NT2/D1 (cell line): ENCODE data around the gene NGB.

Experiments
- DNase-seq: peaks from one replicate; pipeline ENCODE4 v3.0.0-alpha.2; 2011; ENCODE audit warnings: low read depth, low spot score
- H3K27me3 ChIP-seq: 2 replicates; pipeline ENCODE4 v1.6.0; 2011; ENCODE audit warnings: mild to moderate bottlenecking; ENCODE audit not compliant: insufficient read length, insufficient read depth
- H3K36me3 ChIP-seq: 2 replicates; pipeline ENCODE4 v1.6.1; 2011; ENCODE audit warnings: mild to moderate bottlenecking, low read length, mixed read lengths; ENCODE audit not compliant: insufficient read depth, insufficient read length
- H3K4me1 ChIP-seq: 2 replicates; pipeline ENCODE4 v1.5.1; 2011; ENCODE audit not compliant: insufficient read depth, insufficient read length
- H3K4me3 ChIP-seq: 2 replicates; pipeline ENCODE4 v1.5.1; 2011; ENCODE audit warnings: low read depth; ENCODE audit not compliant: insufficient read length
- H3K9ac ChIP-seq: 2 replicates; pipeline ENCODE4 v1.6.0; 2011; ENCODE audit warnings: low read depth; ENCODE audit not compliant: insufficient read length
- H3K9me3 ChIP-seq: 2 replicates; pipeline ENCODE4 v1.5.1; 2011; ENCODE audit warnings: mild to moderate bottlenecking, low read length; ENCODE audit not compliant: insufficient read depth
- SUZ12 ChIP-seq: IDR thresholded peaks from 2 replicates; pipeline ENCODE4 v1.6.1; 2011; ENCODE audit not compliant: insufficient read length, insufficient read depth; ENCODE audit errors: extremely low read depth
- YY1 ChIP-seq: IDR thresholded peaks from 2 replicates; pipeline ENCODE4 v1.6.1; 2011; ENCODE audit not compliant: insufficient read length, insufficient read depth
- ZNF274 ChIP-seq: IDR thresholded peaks from 2 replicates; pipeline ENCODE4 v1.6.1; 2011; ENCODE audit warnings: mild to moderate bottlenecking, low read depth, low read length

The NGB gene

GRCh38 chr14:77270361-77271112 lies 469 bp downstream of the NGB start:
- peaks cover 13% of the 10 kb centered on the region for H3K9me3 ChIP-seq
- H3K27me3 ChIP-seq, result peaks cover 62% of the 10 kb centered on the region
- peak overlapping the region; percentile 67 for H3K9ac ChIP-seq
- peaks cover 3% of the 10 kb centered on the region for H3K4me1 ChIP-seq
- H3K4me3 ChIP-seq, result peak overlapping the region; percentile 49
- TF ChIP-seq SUZ12 (peak; percentile 84), YY1 (no peak), ZNF274 (no peak)
- no peak for DNase-seq
- no peaks in the 10 kb centered on the region for H3K36me3 ChIP-seq

DNA sequence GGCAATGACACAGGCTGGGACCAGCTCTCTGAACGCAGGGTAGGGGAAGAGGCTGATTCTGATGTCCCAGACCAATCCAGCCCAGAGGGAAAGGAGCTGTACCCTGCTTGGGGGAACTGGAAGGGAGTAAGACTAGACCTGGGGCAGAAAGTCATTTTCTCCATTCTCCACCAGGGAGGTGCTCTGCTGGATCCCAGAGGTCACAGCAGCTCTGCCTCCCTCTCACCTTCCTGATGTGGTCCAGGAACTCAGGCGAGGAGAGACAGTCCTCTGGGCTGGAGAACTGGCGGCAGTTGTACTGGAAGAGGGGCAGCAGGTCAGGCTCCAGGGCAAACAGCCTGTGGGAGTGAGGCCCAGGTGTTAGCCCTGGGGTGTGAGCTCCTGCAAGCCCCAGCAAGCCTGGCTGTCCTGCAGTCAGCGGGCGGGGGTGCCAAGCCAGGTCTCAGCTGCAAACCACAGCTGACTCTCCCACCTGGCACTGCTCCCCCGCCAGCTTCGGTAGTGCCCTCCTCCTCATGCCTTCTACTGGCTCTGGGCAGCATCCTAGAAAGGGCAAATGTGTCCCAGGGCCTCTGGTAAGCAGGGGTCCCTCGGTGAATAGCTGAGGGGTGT lies 1.9 kb downstream of the NGB start:
- DNase-seq, result no peak
- no peaks in the 10 kb centered on the region for H3K36me3 ChIP-seq
- peaks cover 64% of the 10 kb centered on the region for H3K27me3 ChIP-seq
- H3K9ac ChIP-seq, result no peak overlapping the region
- H3K4me3 ChIP-seq, result no peak overlapping the region
- H3K4me1 ChIP-seq, result peaks cover 3% of the 10 kb centered on the region
- peaks cover 13% of the 10 kb centered on the region for H3K9me3 ChIP-seq
- TF ChIP-seq ZNF274 (no peak), SUZ12 (no peak), YY1 (no peak)

DNA sequence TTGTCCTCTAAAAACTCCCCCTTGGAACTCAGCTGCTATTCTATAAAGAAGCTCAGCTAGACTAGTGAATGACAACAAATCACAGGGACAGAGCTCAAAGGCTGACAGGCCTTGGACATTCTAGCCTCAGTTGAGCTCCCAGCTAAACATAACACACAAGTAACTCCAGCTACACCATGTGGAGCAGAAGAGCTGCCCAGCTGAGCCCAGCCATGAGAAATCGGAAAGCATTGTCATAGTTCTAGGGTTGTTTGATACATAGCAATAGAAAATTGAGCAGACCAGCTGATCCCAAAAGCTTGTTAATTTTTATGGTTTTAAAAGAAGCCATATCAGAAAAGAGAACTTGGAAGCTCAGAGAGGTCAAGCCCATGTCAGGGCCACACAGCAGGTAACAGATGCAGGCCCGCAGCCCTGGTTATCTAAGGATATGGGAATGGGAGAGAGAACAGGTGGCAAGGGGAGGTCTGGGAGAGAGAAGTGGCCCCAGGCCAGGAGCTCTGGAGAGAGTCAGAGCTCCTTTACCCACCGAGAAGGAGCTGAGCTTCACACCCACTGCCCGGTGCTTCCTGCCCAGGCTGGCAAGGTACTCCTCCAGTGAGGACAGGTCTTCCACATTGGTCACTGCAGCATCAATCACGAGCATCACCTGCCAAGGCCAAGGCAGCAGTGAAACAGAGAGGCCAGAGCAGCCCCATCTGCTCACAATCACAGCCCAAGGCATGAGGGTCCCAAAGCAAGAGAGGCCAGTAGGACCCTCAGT lies 2.9 kb downstream of the NGB start:
- H3K4me1 ChIP-seq, result peaks cover 3% of the 10 kb centered on the region
- TF ChIP-seq SUZ12 (no peak), ZNF274 (no peak), YY1 (no peak)
- no peaks in the 10 kb centered on the region for H3K36me3 ChIP-seq
- no peak for DNase-seq
- H3K27me3 ChIP-seq, result peaks cover 62% of the 10 kb centered on the region
- no peak overlapping the region for H3K4me3 ChIP-seq
- no peak overlapping the region for H3K9ac ChIP-seq
- H3K9me3 ChIP-seq, result peaks cover 13% of the 10 kb centered on the region

DNA sequence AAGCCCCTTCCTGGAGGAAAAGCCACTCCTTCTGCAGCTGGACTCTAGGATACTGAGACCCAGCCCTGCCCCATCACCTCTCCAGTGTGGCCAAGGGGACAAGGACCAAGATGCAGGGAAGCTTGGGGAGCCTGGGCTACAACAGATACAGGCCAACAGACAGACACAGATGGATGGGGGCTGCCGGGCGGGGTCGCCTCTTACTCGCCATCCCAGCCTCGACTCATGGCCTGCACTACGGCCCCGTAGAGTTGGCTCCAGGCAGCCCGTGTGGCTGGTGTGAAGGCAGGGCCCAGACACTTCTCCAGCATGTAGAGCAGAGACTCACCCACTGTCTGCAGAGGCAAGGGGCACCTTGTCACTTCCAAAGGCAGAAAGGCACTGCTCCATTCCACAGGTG lies 4.7 kb downstream of the NGB start:
- Histone ChIP-seq H3K4me3 (no peak overlapping the region), H3K4me1 (peaks cover 3% of the 10 kb centered on the region), H3K27me3 (peaks cover 48% of the 10 kb centered on the region), H3K36me3 (no peaks in the 10 kb centered on the region), H3K9me3 (peaks cover 13% of the 10 kb centered on the region), H3K9ac (no peak overlapping the region)
- DNase-seq, result no peak
- TF ChIP-seq YY1 (no peak), ZNF274 (no peak), SUZ12 (no peak)

- TF ChIP-seq ZNF274, result no peak
- no peak for TF ChIP-seq YY1
- no peak for TF ChIP-seq SUZ12
- Histone ChIP-seq H3K9ac (no peak overlapping the region), H3K4me3 (no peak overlapping the region), H3K9me3 (peaks cover 13% of the 10 kb centered on the region), H3K27me3 (peaks cover 42% of the 10 kb centered on the region), H3K4me1 (peaks cover 3% of the 10 kb centered on the region), H3K36me3 (no peaks in the 10 kb centered on the region)
- DNase-seq, result no peak
Observed at GRCh38 chr14:77265561-77266335, 5.3 kb downstream of the NGB start.

GRCh38 chr14:77265187-77265515 lies 5.9 kb downstream of the NGB start:
- H3K9ac ChIP-seq, result no peak overlapping the region
- TF ChIP-seq ZNF274, result no peak
- H3K9me3 ChIP-seq, result peaks cover 13% of the 10 kb centered on the region
- H3K27me3 ChIP-seq, result peaks cover 36% of the 10 kb centered on the region
- DNase-seq, result no peak
- no peak overlapping the region for H3K4me3 ChIP-seq
- H3K36me3 ChIP-seq, result no peaks in the 10 kb centered on the region
- H3K4me1 ChIP-seq, result peaks cover 6% of the 10 kb centered on the region
